ENCODE data around the gene FIBCD1.

GRCh38 chr9:130915096-130915447 is 24.0 kb downstream of the FIBCD1 start:
- TF ChIP-seq, protein P1, sequence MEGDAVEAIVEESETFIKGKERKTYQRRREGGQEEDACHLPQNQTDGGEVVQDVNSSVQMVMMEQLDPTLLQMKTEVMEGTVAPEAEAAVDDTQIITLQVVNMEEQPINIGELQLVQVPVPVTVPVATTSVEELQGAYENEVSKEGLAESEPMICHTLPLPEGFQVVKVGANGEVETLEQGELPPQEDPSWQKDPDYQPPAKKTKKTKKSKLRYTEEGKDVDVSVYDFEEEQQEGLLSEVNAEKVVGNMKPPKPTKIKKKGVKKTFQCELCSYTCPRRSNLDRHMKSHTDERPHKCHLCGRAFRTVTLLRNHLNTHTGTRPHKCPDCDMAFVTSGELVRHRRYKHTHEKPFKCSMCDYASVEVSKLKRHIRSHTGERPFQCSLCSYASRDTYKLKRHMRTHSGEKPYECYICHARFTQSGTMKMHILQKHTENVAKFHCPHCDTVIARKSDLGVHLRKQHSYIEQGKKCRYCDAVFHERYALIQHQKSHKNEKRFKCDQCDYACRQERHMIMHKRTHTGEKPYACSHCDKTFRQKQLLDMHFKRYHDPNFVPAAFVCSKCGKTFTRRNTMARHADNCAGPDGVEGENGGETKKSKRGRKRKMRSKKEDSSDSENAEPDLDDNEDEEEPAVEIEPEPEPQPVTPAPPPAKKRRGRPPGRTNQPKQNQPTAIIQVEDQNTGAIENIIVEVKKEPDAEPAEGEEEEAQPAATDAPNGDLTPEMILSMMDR (IDR thresholded peaks at IDR 0.05), result no peak
- TF ChIP-seq REST (IDR thresholded peaks at IDR 0.05; ENCODE audit: low read depth, low read length), result no peak
- TF ChIP-seq NFIC (IDR thresholded peaks at IDR 0.05; ENCODE audit: borderline replicate concordance), result no peak
- TF ChIP-seq, protein P2, sequence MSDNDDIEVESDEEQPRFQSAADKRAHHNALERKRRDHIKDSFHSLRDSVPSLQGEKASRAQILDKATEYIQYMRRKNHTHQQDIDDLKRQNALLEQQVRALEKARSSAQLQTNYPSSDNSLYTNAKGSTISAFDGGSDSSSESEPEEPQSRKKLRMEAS (IDR thresholded peaks at IDR 0.05; ENCODE audit: low read depth), result no peak
- TF ChIP-seq TAF1 (IDR thresholded peaks at IDR 0.05; ENCODE audit: borderline replicate concordance, low read depth, low read length), result no peak
- TF ChIP-seq TEAD4 (IDR thresholded peaks at IDR 0.05; ENCODE audit: borderline replicate concordance, insufficient read depth), result no peak
- no peak for TF ChIP-seq GATA2 (CRISPR knock-in tag; IDR thresholded peaks at IDR 0.05)
